Measurements from ENCODE around the gene DHRS12. TPM values are rescaled to one million over a fixed set of nuclear protein-coding genes. Genes with fewer than 3 reads are reported as not detected.

The DHRS12 gene
- total RNA-seq, 1 donor = 4.3 TPM

GRCh38 chr13:51765142-51765515, 38.8 kb downstream of the DHRS12 start:
- DNase-seq (ENCODE audit: low read depth) = peak; percentile 38
- no peak for TF ChIP-seq CTCF (IDR thresholded peaks at IDR 0.05; ENCODE audit: insufficient read depth, low read depth, low read length)
- no peak overlapping the region for H3K4me3 ChIP-seq (ENCODE audit: low read depth, low read length)

- peak; percentile 68 for DNase-seq (ENCODE audit: low read depth)
- peak overlapping the region; percentile 10 for H3K4me3 ChIP-seq (ENCODE audit: low read depth, low read length)
These were observed 39.5 kb downstream of the DHRS12 start for GRCh38 chr13:51764184-51765141.

GRCh38 chr13:51763486-51763885, 40.5 kb downstream of the DHRS12 start:
- DNase-seq (ENCODE audit: low read depth) = no peak
- H3K4me3 ChIP-seq (ENCODE audit: low read depth, low read length) = no peak overlapping the region
- TF ChIP-seq CTCF (IDR thresholded peaks at IDR 0.05; ENCODE audit: insufficient read depth, low read depth, low read length) = no peak

More at GRCh38 chr13:51764184-51765141, 39.5 kb downstream of the DHRS12 start:
- TF ChIP-seq CTCF (IDR thresholded peaks at IDR 0.05; ENCODE audit: insufficient read depth, low read depth, low read length) = no peak

GRCh38 chr13:51761643-51762350, 42.2 kb downstream of the DHRS12 start:
- no peak for DNase-seq (ENCODE audit: low read depth)
- no peak overlapping the region for H3K4me3 ChIP-seq (ENCODE audit: low read depth, low read length)
- TF ChIP-seq CTCF (IDR thresholded peaks at IDR 0.05; ENCODE audit: insufficient read depth, low read depth, low read length) = no peak

- DNase-seq (ENCODE audit: low read depth) = peak; percentile 53
- no peak overlapping the region for H3K4me3 ChIP-seq (ENCODE audit: low read depth, low read length)
These were observed 43.4 kb downstream of the DHRS12 start for GRCh38 chr13:51760592-51760991.

GRCh38 chr13:51759240-51759639, 44.7 kb downstream of the DHRS12 start:
- no peak for TF ChIP-seq CTCF (IDR thresholded peaks at IDR 0.05; ENCODE audit: insufficient read depth, low read depth, low read length)
- no peak overlapping the region for H3K4me3 ChIP-seq (ENCODE audit: low read depth, low read length)
- DNase-seq (ENCODE audit: low read depth) = peak; percentile 54

More at GRCh38 chr13:51760592-51760991, 43.4 kb downstream of the DHRS12 start:
- no peak for TF ChIP-seq CTCF (IDR thresholded peaks at IDR 0.05; ENCODE audit: insufficient read depth, low read depth, low read length)

Measured in fibroblast of villous mesenchyme (primary cell).